ENCODE measurements around the gene SGPP2. TPM values are rescaled to one million over a fixed set of nuclear protein-coding genes. Genes with fewer than 3 reads are reported as not detected.
"Not testable (repeated sequence)": the region's sequence is repeated elsewhere in the genome, so short reads cannot be mapped to it uniquely, and the experiment has no call there.

Gene SGPP2
- total RNA-seq, 2 donors from 2014 or later = 0.28 TPM; not detected in 1

DNA sequence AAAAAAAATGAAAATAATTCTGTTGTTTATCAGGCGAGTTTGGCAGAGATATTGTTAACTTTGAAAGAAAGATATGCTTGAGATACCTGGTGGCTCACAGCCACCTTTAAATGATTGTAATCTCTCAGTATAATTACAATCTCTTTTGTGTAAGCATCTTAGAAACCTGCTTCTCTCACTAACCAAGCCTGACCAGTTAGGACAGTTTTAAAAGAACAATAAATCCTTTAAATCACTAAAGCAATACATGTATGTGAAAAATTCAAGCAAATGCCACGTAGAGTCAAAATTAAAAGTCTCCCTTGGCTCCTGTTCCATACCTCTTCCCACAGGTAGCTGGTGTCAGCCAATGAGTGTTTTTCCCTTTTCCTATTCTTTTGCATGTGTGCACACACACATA is 15.7 kb upstream of the SGPP2 start:
- Histone ChIP-seq H3K4me3 (no peak overlapping the region), H3K27me3 (replicated peaks; ENCODE audit: insufficient read depth) (no peaks in the 10 kb centered on the region), H3K9me3 (peaks cover 2% of the 10 kb centered on the region), H3K4me1 (ENCODE audit: control insufficient read depth in 1 of 2, low read depth in 2 of 2) (no peaks in the 10 kb centered on the region), H3K36me3 (no peaks in the 10 kb centered on the region), H3K27ac (no peak overlapping the region)
- TF ChIP-seq, protein P1, sequence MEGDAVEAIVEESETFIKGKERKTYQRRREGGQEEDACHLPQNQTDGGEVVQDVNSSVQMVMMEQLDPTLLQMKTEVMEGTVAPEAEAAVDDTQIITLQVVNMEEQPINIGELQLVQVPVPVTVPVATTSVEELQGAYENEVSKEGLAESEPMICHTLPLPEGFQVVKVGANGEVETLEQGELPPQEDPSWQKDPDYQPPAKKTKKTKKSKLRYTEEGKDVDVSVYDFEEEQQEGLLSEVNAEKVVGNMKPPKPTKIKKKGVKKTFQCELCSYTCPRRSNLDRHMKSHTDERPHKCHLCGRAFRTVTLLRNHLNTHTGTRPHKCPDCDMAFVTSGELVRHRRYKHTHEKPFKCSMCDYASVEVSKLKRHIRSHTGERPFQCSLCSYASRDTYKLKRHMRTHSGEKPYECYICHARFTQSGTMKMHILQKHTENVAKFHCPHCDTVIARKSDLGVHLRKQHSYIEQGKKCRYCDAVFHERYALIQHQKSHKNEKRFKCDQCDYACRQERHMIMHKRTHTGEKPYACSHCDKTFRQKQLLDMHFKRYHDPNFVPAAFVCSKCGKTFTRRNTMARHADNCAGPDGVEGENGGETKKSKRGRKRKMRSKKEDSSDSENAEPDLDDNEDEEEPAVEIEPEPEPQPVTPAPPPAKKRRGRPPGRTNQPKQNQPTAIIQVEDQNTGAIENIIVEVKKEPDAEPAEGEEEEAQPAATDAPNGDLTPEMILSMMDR (IDR thresholded peaks at IDR 0.05) = no peak
- ATAC-seq (ENCODE audit: insufficient number of reproducible peaks, low FRiP score, low read depth) = no peak
- DNase-seq (ENCODE audit: low spot score) = no peak

DNA sequence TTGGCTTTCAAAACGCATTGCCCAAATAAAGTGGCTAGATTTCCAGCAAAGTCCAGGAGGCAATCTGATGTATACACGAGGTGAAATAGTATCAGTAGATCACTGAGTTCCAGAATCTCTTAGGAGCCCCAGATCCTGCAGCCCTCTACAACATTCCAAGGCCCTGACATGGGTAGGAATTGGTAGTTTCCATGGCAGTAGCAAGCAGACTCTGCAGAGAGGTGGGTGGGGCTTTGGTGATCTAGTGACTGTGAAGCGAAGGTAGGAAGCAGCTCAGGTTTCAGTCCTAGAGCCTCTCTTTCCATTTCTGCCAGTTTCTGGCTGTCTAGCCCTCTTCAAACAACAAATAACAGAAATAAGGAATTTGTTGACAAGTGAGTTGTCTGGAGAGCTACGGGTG is 13.8 kb upstream of the SGPP2 start:
- Histone ChIP-seq H3K27ac (no peak overlapping the region), H3K36me3 (no peaks in the 10 kb centered on the region), H3K27me3 (replicated peaks; ENCODE audit: insufficient read depth) (no peaks in the 10 kb centered on the region), H3K4me3 (no peak overlapping the region), H3K9me3 (peaks cover 2% of the 10 kb centered on the region), H3K4me1 (ENCODE audit: control insufficient read depth in 1 of 2, low read depth in 2 of 2) (no peaks in the 10 kb centered on the region)
- DNase-seq (ENCODE audit: low spot score) = no peak
- ATAC-seq (ENCODE audit: insufficient number of reproducible peaks, low FRiP score, low read depth) = no peak
- TF ChIP-seq, protein P1 (IDR thresholded peaks at IDR 0.05) = no peak

DNA sequence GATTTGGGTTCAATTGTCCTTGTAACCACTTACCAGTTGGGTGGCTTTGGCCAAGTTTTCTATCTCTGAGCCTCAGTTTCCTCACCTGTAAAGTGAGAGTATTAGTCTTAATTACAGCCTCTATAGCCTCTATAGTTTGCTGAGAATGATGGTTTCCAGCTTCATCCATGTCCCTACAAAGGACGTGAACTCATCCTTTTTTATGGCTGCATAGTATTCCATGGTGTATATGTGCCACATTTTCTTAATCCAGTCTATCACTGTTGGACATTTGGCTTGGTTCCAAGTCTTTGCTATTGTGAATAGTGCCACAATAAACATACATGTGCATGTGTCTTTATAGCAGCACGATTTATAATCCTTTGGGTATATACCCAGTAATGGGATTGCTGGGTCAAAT is 12.0 kb upstream of the SGPP2 start:
- not testable (repeated sequence) for DNase-seq (ENCODE audit: low spot score)

DNA sequence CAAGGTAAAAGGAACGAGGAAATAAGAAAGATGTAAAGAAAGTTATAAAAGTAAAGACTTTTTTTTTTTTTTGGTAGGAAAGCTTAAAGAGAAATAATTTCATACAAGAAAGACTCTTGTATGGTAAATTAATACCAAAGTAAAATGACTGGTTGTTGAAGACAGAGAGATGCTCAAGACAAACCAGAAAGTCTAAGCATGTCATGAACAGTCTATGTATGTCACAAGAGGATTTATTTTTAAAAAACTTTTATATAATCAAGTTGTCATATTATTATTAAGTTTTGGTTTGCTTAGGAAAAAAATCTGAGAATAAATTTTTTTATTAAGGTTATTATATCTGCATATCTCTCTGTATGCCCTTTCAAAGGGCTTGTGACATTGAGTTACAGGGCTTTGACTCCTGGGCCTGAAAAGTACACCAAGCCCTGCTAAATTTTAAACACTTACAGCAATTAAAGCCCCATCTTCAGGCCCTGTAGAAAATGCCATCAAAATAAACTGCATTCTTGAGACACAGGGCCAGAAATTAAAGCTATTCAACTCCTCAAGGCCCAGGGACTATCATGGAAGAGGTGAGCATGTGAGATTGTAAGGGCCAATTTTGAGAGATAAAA is 10.9 kb upstream of the SGPP2 start:
- Histone ChIP-seq H3K36me3 (no peaks in the 10 kb centered on the region), H3K27ac (no peak overlapping the region), H3K27me3 (replicated peaks; ENCODE audit: insufficient read depth) (no peaks in the 10 kb centered on the region), H3K9me3 (peaks cover 2% of the 10 kb centered on the region), H3K4me1 (ENCODE audit: control insufficient read depth in 1 of 2, low read depth in 2 of 2) (no peaks in the 10 kb centered on the region), H3K4me3 (no peak overlapping the region)
- ATAC-seq (ENCODE audit: insufficient number of reproducible peaks, low FRiP score, low read depth) (no peak), DNase-seq (ENCODE audit: low spot score) (no peak)
- TF ChIP-seq, protein P1 (IDR thresholded peaks at IDR 0.05) = no peak

More for the DNA sequence above, 12.0 kb upstream of the SGPP2 start:
- not testable (repeated sequence) for H3K27me3 ChIP-seq (replicated peaks; ENCODE audit: insufficient read depth); H3K36me3 ChIP-seq; H3K4me3 ChIP-seq; H3K4me1 ChIP-seq (ENCODE audit: control insufficient read depth in 1 of 2, low read depth in 2 of 2); H3K9me3 ChIP-seq; H3K27ac ChIP-seq; ATAC-seq (ENCODE audit: insufficient number of reproducible peaks, low FRiP score, low read depth)

DNA sequence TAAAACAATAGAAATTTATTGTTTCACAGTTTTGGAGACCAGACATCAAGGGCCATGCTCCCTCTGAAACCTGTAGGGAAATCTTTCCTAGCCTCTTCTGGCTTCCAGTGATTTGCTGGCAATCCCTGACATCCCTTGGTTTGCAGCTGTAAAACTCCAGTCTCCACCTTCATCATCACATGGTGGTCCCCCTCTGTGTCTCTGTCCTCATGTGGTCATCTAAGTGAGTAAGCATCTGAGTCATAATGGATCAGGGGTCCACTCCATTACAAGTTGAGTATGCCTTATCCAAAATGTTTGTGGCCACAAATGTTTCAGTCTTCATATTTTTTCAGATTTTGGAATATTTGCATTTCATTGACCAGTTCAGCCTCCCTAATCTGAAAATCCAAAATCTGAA is 5.6 kb upstream of the SGPP2 start:
- peaks cover under 1% of the 10 kb centered on the region for H3K9me3 ChIP-seq
- TF ChIP-seq, protein P1 (IDR thresholded peaks at IDR 0.05) = no peak
- no peak overlapping the region for H3K27ac ChIP-seq
- no peaks in the 10 kb centered on the region for H3K27me3 ChIP-seq (replicated peaks; ENCODE audit: insufficient read depth)
- no peak for ATAC-seq (ENCODE audit: insufficient number of reproducible peaks, low FRiP score, low read depth)
- no peaks in the 10 kb centered on the region for H3K4me1 ChIP-seq (ENCODE audit: control insufficient read depth in 1 of 2, low read depth in 2 of 2)
- DNase-seq (ENCODE audit: low spot score) = no peak
- no peak overlapping the region for H3K4me3 ChIP-seq
- H3K36me3 ChIP-seq = no peaks in the 10 kb centered on the region

DNA sequence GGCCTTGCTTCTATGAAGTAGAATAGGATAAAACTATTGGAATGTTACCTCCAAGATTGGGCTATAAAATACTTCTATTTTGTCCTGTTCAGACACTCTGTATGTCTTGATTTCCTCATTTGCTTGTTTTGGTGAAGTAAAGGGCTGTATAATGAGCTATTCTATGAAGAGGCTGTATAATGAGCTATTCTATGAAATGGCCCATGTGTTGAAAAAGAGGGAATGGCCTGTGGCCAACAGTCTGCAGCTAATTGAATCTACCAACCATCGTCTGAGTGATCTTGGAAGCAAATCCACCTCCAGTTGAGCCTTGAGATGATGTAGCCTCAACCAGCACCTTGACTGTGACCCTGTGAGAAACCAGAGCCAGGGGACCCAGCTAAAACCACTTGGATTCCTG is 3.8 kb upstream of the SGPP2 start:
- no peak overlapping the region for H3K27ac ChIP-seq
- TF ChIP-seq, protein P1 (IDR thresholded peaks at IDR 0.05) = no peak
- ATAC-seq (ENCODE audit: insufficient number of reproducible peaks, low FRiP score, low read depth) (no peak), DNase-seq (ENCODE audit: low spot score) (no peak)
- H3K4me1 ChIP-seq (ENCODE audit: control insufficient read depth in 1 of 2, low read depth in 2 of 2) = peaks cover 0 to 6% of the 10 kb centered on the region in 2 donors
- no peaks in the 10 kb centered on the region for H3K27me3 ChIP-seq (replicated peaks; ENCODE audit: insufficient read depth)
- H3K4me3 ChIP-seq = no peak overlapping the region
- no peaks in the 10 kb centered on the region for H3K36me3 ChIP-seq
- no peaks in the 10 kb centered on the region for H3K9me3 ChIP-seq
